GM19035 (cell line): ENCODE measurements around the gene MPPED2.
"Not testable (repeated sequence)": the region's sequence is repeated elsewhere in the genome, so short reads cannot be mapped to it uniquely, and the experiment has no call there.

Experiments
- ATAC-seq: cut with Tn5 transposase; IDR thresholded peaks from one replicate; pipeline ENCODE4 v1.9.1; 2021; ENCODE audit not compliant: unreplicated experiment

Gene MPPED2

GRCh38 chr11:30579415-30580175, 6.6 kb downstream of the MPPED2 start:
- ATAC-seq, result no peak

GRCh38 chr11:30578406-30578805, 7.7 kb downstream of the MPPED2 start:
- ATAC-seq, result no peak

GRCh38 chr11:30573951-30574350, 12.2 kb downstream of the MPPED2 start:
- no peak for ATAC-seq

- no peak for ATAC-seq
These were observed 17.2 kb downstream of the MPPED2 start for GRCh38 chr11:30568931-30569330.

- no peak for ATAC-seq
These were observed 18.5 kb downstream of the MPPED2 start for GRCh38 chr11:30567644-30568043.

- ATAC-seq, result no peak
These were observed 19.0 kb downstream of the MPPED2 start for GRCh38 chr11:30567120-30567519.

GRCh38 chr11:30566482-30566881, 19.7 kb downstream of the MPPED2 start:
- no peak for ATAC-seq

GRCh38 chr11:30565027-30565426, 21.1 kb downstream of the MPPED2 start:
- ATAC-seq, result no peak

GRCh38 chr11:30561691-30562415, 24.3 kb downstream of the MPPED2 start:
- no peak for ATAC-seq

GRCh38 chr11:30560206-30561106, 25.7 kb downstream of the MPPED2 start:
- no peak for ATAC-seq

- ATAC-seq, result no peak
These were observed 27.1 kb downstream of the MPPED2 start for GRCh38 chr11:30559004-30559403.

GRCh38 chr11:30554587-30554986, 31.6 kb downstream of the MPPED2 start:
- not testable (repeated sequence) for ATAC-seq

- no peak for ATAC-seq
These were observed 32.5 kb downstream of the MPPED2 start for GRCh38 chr11:30553521-30554110.

GRCh38 chr11:30552839-30553238, 33.3 kb downstream of the MPPED2 start:
- no peak for ATAC-seq

- no peak for ATAC-seq
These were observed 36.1 kb downstream of the MPPED2 start for GRCh38 chr11:30550022-30550542.

- no peak for ATAC-seq
These were observed 36.6 kb downstream of the MPPED2 start for GRCh38 chr11:30549565-30549964.

GRCh38 chr11:30546334-30546733, 39.8 kb downstream of the MPPED2 start:
- no peak for ATAC-seq

GRCh38 chr11:30545507-30545906, 40.6 kb downstream of the MPPED2 start:
- ATAC-seq, result no peak

- no peak for ATAC-seq
These were observed 43.1 kb downstream of the MPPED2 start for GRCh38 chr11:30543066-30543465.

GRCh38 chr11:30540781-30541180, 45.4 kb downstream of the MPPED2 start:
- ATAC-seq, result no peak

GRCh38 chr11:30538251-30538650, 47.9 kb downstream of the MPPED2 start:
- no peak for ATAC-seq
